Calu3 (cell line): ENCODE data around the gene UFSP1. TPM values are rescaled to one million over a fixed set of nuclear protein-coding genes. Genes with fewer than 3 reads are reported as not detected.

ENCODE experiments used
- BruUV-seq: library from RNA; stranded (reverse); fragments of 400-500 nt; replicated peaks from 2 replicates; lab custom pipeline; 2021; lab: Mats Ljungman, UMichigan
- CTCF ChIA-PET: fragments of 300-600 bp; sonication (Branson Sonifier 250); formaldehyde crosslinking; loops from one replicate; lab custom pipeline; 2022; ENCODE audit warnings: antibody characterized with exemption; lab: Charles Lee
- DNase-seq: peaks from one replicate; pipeline ENCODE4 v3.0.0; 2022
- H3K27ac Mint-ChIP-seq: one replicate; pipeline ENCODE4 v1.8.0; 2022; ENCODE audit warnings: mixed read lengths; ENCODE audit not compliant: unreplicated experiment
- H3K27me3 Mint-ChIP-seq: one replicate; pipeline ENCODE4 v1.8.0; 2022; ENCODE audit warnings: mixed read lengths; ENCODE audit not compliant: unreplicated experiment
- H3K36me3 Mint-ChIP-seq: one replicate; pipeline ENCODE4 v1.8.0; 2022; ENCODE audit warnings: mild to moderate bottlenecking, moderate library complexity, mixed read lengths; ENCODE audit not compliant: insufficient read depth, unreplicated experiment
- H3K4me1 Mint-ChIP-seq: one replicate; pipeline ENCODE4 v1.8.0; 2022; ENCODE audit warnings: mild to moderate bottlenecking, low read depth, mixed read lengths; ENCODE audit not compliant: unreplicated experiment
- H3K4me3 Mint-ChIP-seq: one replicate; pipeline ENCODE4 v1.8.0; 2022; ENCODE audit warnings: mild to moderate bottlenecking, low read depth, moderate library complexity, mixed read lengths; ENCODE audit not compliant: unreplicated experiment
- H3K9me3 Mint-ChIP-seq: one replicate; pipeline ENCODE4 v1.8.0; 2022; ENCODE audit warnings: low read depth, mixed read lengths; ENCODE audit not compliant: unreplicated experiment
- CTCF ChIP-seq: fragments of 200-600 bp; IDR thresholded peaks from one replicate; pipeline ENCODE4 v1.8.0; 2022; ENCODE audit warnings: antibody characterized with exemption; ENCODE audit not compliant: unreplicated experiment
- intact Hi-C: fragments of 100-400 bp; cut with micrococcal nuclease; formaldehyde crosslinking; loops from one replicate; pipeline ENCODE4 v1.10.0; 2022; ENCODE audit not compliant: unreplicated experiment
- total RNA-seq: library from RNA; stranded (reverse); gene quantifications from 2 replicates; pipeline ENCODE4 v1.2.3, GENCODE V29; 2022

UFSP1 gene
- total RNA-seq, 1 experiment from 2014 or later: 4.2 TPM

GRCh38 chr7:100882201-100882600, 7.3 kb downstream of the UFSP1 start:
- Mint-ChIP-seq H3K27ac (no peak overlapping the region), H3K4me3 (no peak overlapping the region), H3K4me1 (no peaks in the 10 kb centered on the region), H3K27me3 (no peaks in the 10 kb centered on the region), H3K36me3 (peaks cover 64% of the 10 kb centered on the region), H3K9me3 (no peaks in the 10 kb centered on the region)
- intact Hi-C loops: no loop called here
- no TSS peak for BruUV-seq
- no peak for TF ChIP-seq CTCF
- CTCF ChIA-PET: no interaction called here
- DNase-seq: no peak

GRCh38 chr7:100881136-100881535, 8.4 kb downstream of the UFSP1 start:
- no peak overlapping the region for H3K27ac Mint-ChIP-seq
- BruUV-seq: no TSS peak

DNA sequence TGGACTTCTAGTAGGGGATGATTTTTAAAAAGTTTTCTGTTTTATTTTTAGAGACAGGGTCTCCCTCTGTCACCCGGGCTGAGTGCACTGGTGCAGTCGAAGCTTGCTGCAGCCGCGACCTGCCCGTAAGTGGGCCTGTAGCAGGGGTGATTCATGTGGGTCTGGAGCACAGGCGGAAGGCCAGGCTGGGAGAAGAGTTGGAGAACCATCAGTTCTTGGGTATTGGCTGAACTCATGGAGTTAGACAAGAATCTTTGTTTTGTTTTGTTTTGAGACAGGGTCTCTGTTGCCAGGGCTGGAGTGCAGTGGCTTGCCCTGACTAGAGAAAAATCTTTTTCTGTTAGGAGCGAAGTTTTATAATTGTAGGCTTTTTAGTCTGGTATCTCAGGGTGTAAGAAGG, 8.9 kb downstream of the UFSP1 start:
- BruUV-seq: no TSS peak
- intact Hi-C loops: no loop called here
- no peak overlapping the region for H3K4me3 Mint-ChIP-seq
- peaks cover 66% of the 10 kb centered on the region for H3K36me3 Mint-ChIP-seq
- no peaks in the 10 kb centered on the region for H3K27me3 Mint-ChIP-seq
- no peak for DNase-seq
- no peaks in the 10 kb centered on the region for H3K9me3 Mint-ChIP-seq
- no peak overlapping the region for H3K27ac Mint-ChIP-seq
- CTCF ChIA-PET: no interaction called here
- no peak for TF ChIP-seq CTCF
- peaks cover 10% of the 10 kb centered on the region for H3K4me1 Mint-ChIP-seq

More at GRCh38 chr7:100881136-100881535, 8.4 kb downstream of the UFSP1 start:
- intact Hi-C loops: no loop called here
- no peak for TF ChIP-seq CTCF
- H3K9me3 Mint-ChIP-seq: no peaks in the 10 kb centered on the region
- H3K4me3 Mint-ChIP-seq: no peak overlapping the region
- H3K36me3 Mint-ChIP-seq: peaks cover 64% of the 10 kb centered on the region
- H3K4me1 Mint-ChIP-seq: peaks cover 8% of the 10 kb centered on the region
- H3K27me3 Mint-ChIP-seq: no peaks in the 10 kb centered on the region
- DNase-seq: no peak
- CTCF ChIA-PET: no interaction called here

- no peak for TF ChIP-seq CTCF
- Mint-ChIP-seq H3K4me3 (no peak overlapping the region), H3K4me1 (peaks cover 10% of the 10 kb centered on the region), H3K27ac (peak overlapping the region; percentile 25), H3K9me3 (no peaks in the 10 kb centered on the region), H3K27me3 (no peaks in the 10 kb centered on the region), H3K36me3 (peaks cover 68% of the 10 kb centered on the region)
- CTCF ChIA-PET: no interaction called here
- intact Hi-C loops: no loop called here
- BruUV-seq: no TSS peak
- no peak for DNase-seq
These were observed 9.7 kb downstream of the UFSP1 start for GRCh38 chr7:100879685-100880261.
